T-helper 22 cell (primary cell): Measurements from ENCODE around the gene DIO3.

Experiments used
- DNase-seq: peaks from one replicate; pipeline ENCODE4 v3.0.0-alpha.2; 2020; ENCODE audit warnings: low read depth

Gene DIO3

GRCh38 chr14:101600336-101600890 is 39.1 kb downstream of the DIO3 start:
- no peak for DNase-seq

- no peak for DNase-seq
Observed at GRCh38 chr14:101600891-101601605, 39.8 kb downstream of the DIO3 start.

GRCh38 chr14:101601606-101602465 is 40.5 kb downstream of the DIO3 start:
- no peak for DNase-seq

- DNase-seq = no peak
Observed at GRCh38 chr14:101602466-101602840, 41.2 kb downstream of the DIO3 start.

GRCh38 chr14:101603096-101603495 is 41.8 kb downstream of the DIO3 start:
- DNase-seq = no peak

- no peak for DNase-seq
Observed at GRCh38 chr14:101604228-101604934, 43.1 kb downstream of the DIO3 start.

GRCh38 chr14:101604935-101605780 is 43.9 kb downstream of the DIO3 start:
- DNase-seq = no peak

- DNase-seq = no peak
Observed at GRCh38 chr14:101605836-101606235, 44.5 kb downstream of the DIO3 start.
